ENCODE data around the gene SH2D1A.

The SH2D1A gene

DNA sequence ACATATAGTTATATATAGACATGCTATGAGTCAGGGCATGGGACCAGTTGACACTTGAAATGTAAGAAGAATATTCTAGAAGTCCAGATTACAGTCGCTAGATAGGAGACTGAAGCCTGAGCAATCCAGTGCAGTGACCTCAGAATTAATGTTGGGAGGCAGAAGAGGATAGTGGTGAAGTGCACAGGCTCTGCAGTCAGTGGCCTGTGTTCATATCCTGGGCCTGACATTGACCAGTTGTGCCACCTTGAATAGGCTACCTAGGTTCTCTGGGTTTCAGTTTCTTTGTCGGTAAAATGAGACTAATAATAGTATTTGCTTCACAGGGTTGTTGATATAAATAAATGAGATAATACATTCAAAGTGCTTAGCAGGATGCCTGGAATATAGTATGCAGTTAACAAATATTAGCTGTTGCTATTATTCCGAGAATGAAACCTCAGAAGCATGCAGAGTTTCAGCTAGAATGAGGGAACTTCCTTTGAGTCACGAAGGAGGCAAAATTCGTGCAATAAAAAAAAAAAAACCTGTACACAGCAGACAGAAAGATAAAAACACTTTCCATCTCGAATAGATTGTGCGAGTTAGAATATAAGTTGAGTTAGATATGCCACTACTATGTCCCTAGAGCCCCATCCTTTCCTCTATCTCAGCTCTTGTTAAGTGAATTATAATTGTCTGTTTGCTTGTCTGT, 4.0 kb upstream of the SH2D1A start:
- no peak overlapping the region for H3K4me3 Mint-ChIP-seq
- no peaks in the 10 kb centered on the region for H3K9me3 Mint-ChIP-seq
- no peaks in the 10 kb centered on the region for H3K27me3 Mint-ChIP-seq
- H3K4me1 Mint-ChIP-seq: peaks cover 0 to 2% of the 10 kb centered on the region in 2 donors
- no peak for ATAC-seq (replicated peaks)
- no peaks in the 10 kb centered on the region for H3K36me3 Mint-ChIP-seq
- DNase-seq: no peak
- no peak overlapping the region for H3K27ac Mint-ChIP-seq

DNA sequence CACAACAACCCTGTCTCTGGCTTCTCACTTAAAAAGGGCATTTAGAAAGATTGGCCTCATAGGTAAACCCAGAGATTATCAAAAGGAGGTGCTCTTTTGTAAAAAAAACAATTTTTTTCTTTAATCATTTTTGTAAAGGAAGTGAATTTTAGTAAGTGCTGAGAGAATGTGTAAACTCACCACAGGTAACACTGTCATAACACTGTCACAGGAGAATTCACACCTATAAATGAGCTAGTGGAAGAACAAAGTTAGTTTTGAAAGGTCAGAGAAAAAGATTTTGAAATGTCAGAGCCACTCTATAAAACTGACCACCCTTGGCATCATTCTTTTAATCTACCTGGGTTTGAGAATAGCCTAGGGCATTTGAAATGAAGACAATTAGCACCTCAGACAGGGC, 3.3 kb upstream of the SH2D1A start:
- peaks cover 0 to 2% of the 10 kb centered on the region in 2 donors for H3K4me1 Mint-ChIP-seq

DNA sequence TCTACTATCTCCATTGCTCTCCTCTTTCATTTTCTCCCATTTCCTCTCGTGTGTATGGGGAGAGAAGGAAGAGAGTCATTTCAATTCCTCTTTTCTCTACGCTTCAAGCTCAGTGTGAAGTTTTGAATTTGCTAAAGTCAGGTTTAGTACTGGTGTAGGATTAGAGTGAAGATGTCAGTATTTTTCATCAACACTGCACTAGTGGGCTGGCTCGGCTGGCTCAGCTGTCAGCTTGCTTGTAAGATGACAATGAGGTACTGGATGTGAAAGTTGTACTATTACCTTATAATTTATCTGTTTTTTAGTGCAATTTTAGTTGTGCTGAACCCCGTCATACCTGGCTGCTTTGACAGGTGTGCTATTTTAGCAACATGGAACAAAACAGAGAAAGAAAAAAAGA, 2.1 kb upstream of the SH2D1A start:
- no peak overlapping the region for H3K4me3 Mint-ChIP-seq
- H3K4me1 Mint-ChIP-seq: peaks cover 0 to 2% of the 10 kb centered on the region in 2 donors
- peaks cover 0 to 5% of the 10 kb centered on the region in 2 donors for H3K27me3 Mint-ChIP-seq
- no peak for ATAC-seq (replicated peaks)
- H3K9me3 Mint-ChIP-seq: no peaks in the 10 kb centered on the region
- no peaks in the 10 kb centered on the region for H3K36me3 Mint-ChIP-seq
- H3K27ac Mint-ChIP-seq: no peak overlapping the region
- no peak for DNase-seq

More for the DNA sequence above, 3.3 kb upstream of the SH2D1A start:
- H3K27ac Mint-ChIP-seq: no peak overlapping the region
- no peak overlapping the region for H3K4me3 Mint-ChIP-seq
- no peaks in the 10 kb centered on the region for H3K27me3 Mint-ChIP-seq
- ATAC-seq (replicated peaks) (no peak), DNase-seq (no peak)
- no peaks in the 10 kb centered on the region for H3K36me3 Mint-ChIP-seq
- H3K9me3 Mint-ChIP-seq: no peaks in the 10 kb centered on the region

DNA sequence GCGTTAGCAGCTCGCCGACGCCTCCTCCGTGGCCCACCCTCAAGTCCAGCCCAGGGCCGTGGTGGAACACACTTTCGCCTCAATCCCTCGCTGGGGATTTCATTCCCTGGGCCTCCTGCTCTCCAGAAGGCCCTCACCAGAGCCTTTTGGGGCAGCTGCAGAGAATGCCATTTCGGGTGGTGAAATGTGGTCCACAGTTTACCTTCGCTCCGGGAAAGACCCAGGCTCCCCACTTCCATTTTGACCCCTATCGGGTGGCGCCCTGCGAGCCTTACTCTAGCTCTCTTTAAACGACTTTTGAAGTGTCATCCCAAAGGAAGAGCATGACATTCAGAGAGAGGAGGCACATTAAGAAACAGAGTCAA, 496 bp downstream of the SH2D1A start:
- Mint-ChIP-seq H3K9me3 (no peaks in the 10 kb centered on the region), H3K27ac (no peak overlapping the region), H3K4me1 (peaks cover 0 to 2% of the 10 kb centered on the region in 2 donors), H3K27me3 (peaks cover 0 to 5% of the 10 kb centered on the region in 2 donors), H3K4me3 (no peak overlapping the region), H3K36me3 (no peaks in the 10 kb centered on the region)
- DNase-seq: no peak
- no peak for ATAC-seq (replicated peaks)

DNA sequence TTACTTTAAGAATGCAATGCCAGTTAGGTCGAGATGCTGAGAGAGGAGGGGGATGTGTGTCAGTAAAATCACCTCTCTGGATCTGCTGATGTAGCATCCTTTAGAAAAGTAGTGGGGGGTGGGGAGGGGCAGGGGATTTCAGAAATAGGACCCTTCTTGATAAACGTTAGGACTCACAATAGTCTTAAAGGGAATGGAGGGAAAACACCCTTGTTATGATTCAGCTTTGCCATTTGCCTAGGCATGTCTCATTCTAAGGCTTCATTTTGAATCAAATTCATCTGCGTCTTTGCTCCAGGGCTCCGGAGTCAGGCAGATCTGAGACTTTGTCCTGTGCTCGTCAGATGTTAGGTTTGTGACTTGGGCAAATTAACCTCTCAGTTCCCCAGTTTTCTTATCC, 879 bp downstream of the SH2D1A start:
- Mint-ChIP-seq H3K36me3 (no peaks in the 10 kb centered on the region), H3K9me3 (no peaks in the 10 kb centered on the region), H3K4me3 (no peak overlapping the region), H3K27me3 (peaks cover 0 to 5% of the 10 kb centered on the region in 2 donors), H3K27ac (no peak overlapping the region), H3K4me1 (peaks cover 0 to 2% of the 10 kb centered on the region in 2 donors)
- DNase-seq: no peak
- no peak for ATAC-seq (replicated peaks)

DNA sequence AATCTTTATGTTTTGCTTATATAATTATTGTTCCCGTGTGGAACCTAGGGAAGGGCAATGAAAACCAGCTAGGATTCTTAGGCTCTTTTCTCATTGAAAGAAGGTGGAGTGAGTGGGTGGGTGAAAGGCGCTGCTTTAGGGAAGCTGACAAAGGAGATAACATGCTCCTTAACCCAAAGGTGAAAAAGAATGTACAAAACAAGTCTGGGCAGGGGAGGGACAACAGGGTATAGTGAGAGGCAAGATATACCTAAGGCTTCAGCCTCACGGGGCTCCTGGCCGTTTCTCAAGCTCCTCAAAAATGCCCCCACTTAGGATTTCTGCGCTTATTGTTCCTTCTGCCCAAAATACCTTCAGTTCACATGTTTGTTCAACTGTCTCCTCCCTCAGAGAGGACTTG, 1.8 kb downstream of the SH2D1A start:
- ATAC-seq (replicated peaks) (no peak), DNase-seq (no peak)
- Mint-ChIP-seq H3K27ac (no peak overlapping the region), H3K27me3 (peaks cover 0 to 5% of the 10 kb centered on the region in 2 donors), H3K36me3 (no peaks in the 10 kb centered on the region), H3K4me1 (peaks cover 0 to 2% of the 10 kb centered on the region in 2 donors), H3K4me3 (no peak overlapping the region), H3K9me3 (no peaks in the 10 kb centered on the region)

DNA sequence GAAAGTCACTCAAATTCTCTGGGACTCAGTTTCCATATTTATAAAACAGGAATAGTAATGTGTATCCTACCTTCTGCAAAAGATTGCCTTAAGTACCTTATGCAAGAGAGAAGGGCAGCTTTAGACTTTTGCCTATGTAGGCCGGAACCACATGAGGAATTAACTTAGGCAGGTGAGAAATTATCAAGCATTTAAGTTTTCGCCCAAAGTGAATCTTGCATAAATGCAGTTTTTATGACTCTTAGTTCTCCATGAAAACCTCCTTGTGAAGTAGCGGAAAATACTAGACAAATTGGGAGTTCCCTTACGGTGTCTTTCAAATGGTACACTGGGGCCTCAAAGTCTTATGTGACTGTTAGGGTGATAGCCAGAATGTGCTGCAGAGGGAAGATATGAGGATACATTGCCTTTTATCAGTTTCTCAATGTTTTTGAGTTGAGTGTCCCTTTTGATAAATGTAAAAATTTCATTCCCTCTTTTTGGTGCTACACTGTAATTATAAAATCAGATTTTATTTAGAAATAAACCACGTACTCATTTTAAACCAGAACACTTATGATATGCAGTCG, 2.6 kb downstream of the SH2D1A start:
- Mint-ChIP-seq H3K27me3 (peaks cover 0 to 5% of the 10 kb centered on the region in 2 donors), H3K4me1 (peaks cover 0 to 2% of the 10 kb centered on the region in 2 donors), H3K36me3 (no peaks in the 10 kb centered on the region), H3K27ac (no peak overlapping the region), H3K9me3 (no peaks in the 10 kb centered on the region), H3K4me3 (no peak overlapping the region)
- ATAC-seq (replicated peaks) (no peak), DNase-seq (no peak)

DNA sequence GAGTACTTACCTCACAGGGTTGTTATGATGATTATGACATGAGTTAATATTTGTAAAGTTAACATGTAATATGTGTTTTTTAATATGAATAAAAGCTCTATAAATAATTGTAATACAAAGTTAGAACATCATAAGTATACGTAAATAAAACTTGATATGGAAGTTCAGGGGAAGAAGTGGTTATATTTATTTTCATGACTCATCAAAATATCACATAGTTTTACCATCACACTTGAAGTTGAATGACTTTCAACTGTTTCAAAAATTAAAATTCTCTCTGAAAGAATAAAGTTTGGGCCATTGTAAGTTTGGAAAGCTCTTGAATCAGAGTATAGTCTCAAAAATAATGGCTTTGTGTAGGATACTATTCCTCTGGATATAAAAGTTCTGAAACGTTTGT, 8.3 kb downstream of the SH2D1A start:
- no peaks in the 10 kb centered on the region for H3K36me3 Mint-ChIP-seq
- ATAC-seq (replicated peaks) (no peak), DNase-seq (no peak)
- H3K9me3 Mint-ChIP-seq: no peaks in the 10 kb centered on the region
- no peak overlapping the region for H3K4me3 Mint-ChIP-seq
- no peak overlapping the region for H3K27ac Mint-ChIP-seq
- no peaks in the 10 kb centered on the region for H3K4me1 Mint-ChIP-seq
- no peaks in the 10 kb centered on the region for H3K27me3 Mint-ChIP-seq

DNA sequence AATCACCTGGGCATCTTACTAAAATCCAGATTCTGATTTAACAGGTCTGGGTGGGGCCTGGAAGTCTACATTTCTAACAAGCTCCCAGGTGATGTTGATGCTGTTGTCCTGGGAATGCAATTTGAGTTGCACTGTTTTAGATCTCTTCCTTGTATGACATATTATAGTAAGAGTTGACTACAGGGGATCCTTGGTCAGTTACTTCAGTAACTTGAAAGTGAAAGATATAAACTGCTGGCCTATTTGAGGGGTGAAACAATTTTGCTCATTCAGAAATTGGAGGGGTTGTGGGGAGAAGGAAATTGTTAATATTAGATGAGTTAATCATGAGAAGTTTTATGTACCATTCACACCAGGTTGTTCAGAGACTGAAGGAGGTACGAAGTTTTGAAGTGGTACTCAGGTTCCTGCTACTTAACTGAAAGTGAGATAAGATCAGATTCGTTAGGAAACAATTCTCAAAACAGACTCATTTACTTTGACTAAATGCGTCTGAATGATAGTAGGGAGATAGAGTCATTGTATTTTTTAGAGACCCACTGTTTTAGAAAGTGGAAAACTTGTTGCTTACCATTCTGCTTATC, 12.5 kb downstream of the SH2D1A start:
- no peak overlapping the region for H3K4me3 Mint-ChIP-seq
- DNase-seq (no peak), ATAC-seq (replicated peaks) (no peak)
- no peaks in the 10 kb centered on the region for H3K9me3 Mint-ChIP-seq
- no peaks in the 10 kb centered on the region for H3K27me3 Mint-ChIP-seq
- no peak overlapping the region for H3K27ac Mint-ChIP-seq
- no peaks in the 10 kb centered on the region for H3K36me3 Mint-ChIP-seq
- H3K4me1 Mint-ChIP-seq: no peaks in the 10 kb centered on the region

DNA sequence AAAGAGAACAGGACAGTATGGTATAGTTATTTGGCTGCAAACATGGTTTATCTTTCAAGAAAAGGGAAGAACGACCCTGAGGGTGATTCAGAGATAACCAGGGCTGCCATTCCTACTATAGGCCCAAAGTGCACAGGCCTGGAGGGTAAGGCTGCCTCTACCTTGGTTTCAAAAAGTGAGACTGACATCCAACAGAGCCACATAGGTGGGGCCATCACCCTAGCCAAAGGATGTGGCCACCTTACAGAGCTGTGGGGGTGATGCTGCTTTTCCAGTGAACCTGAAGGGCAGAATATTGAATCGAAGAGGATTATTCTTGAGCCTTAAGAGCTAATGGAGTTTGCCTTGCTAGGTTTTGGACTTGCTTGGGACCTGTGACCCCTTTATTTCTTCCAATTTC, 15.7 kb downstream of the SH2D1A start:
- DNase-seq: no peak
- Mint-ChIP-seq H3K4me1 (no peaks in the 10 kb centered on the region), H3K27ac (no peak overlapping the region), H3K36me3 (no peaks in the 10 kb centered on the region), H3K9me3 (no peaks in the 10 kb centered on the region), H3K4me3 (no peak overlapping the region), H3K27me3 (no peaks in the 10 kb centered on the region)
- no peak for ATAC-seq (replicated peaks)

DNA sequence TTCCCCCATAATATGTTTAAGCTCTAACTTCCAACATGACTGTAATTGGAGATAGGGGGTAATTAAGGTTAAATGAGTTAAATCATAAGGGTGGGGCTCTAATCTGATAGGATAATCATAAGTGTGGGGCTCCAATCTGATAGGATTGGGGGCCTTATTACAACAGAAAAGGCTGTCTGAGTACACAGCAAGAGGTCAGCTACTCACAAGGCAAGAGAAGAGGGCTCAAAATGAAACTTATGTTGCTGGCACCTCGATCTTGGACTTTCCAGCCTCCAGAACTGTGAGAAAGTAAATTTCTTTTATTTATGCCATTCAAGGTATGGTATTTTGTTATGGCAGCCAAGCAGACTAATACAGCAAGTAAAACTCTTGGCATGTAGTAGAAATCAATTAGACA, 16.4 kb downstream of the SH2D1A start:
- no peak for DNase-seq
- Mint-ChIP-seq H3K27ac (no peak overlapping the region), H3K36me3 (no peaks in the 10 kb centered on the region), H3K4me3 (no peak overlapping the region), H3K4me1 (no peaks in the 10 kb centered on the region), H3K27me3 (no peaks in the 10 kb centered on the region), H3K9me3 (no peaks in the 10 kb centered on the region)
- no peak for ATAC-seq (replicated peaks)

DNA sequence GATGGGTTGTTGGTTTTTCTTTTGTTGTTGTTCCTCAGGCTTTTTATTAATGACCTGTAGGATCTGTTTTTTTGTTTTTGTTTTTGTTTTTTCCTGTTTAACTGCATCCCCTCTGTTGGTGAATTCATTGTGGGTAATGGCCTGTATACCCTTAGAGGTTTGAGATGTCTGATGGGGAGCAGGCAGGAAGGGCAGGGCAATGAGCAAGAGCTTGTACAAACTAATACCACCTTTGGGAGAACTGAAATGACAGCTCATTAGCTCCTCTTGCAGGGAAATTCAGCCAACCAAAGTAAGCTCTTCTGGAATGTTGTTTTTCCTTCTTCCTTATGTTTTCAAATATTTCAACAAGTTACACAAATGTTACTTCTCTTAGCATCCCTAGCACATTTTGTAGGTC, 23.4 kb downstream of the SH2D1A start:
- Mint-ChIP-seq H3K4me3 (no peak overlapping the region), H3K9me3 (no peaks in the 10 kb centered on the region), H3K27ac (no peak overlapping the region), H3K36me3 (no peaks in the 10 kb centered on the region), H3K4me1 (no peaks in the 10 kb centered on the region), H3K27me3 (no peaks in the 10 kb centered on the region)
- DNase-seq (no peak), ATAC-seq (replicated peaks) (no peak)

DNA sequence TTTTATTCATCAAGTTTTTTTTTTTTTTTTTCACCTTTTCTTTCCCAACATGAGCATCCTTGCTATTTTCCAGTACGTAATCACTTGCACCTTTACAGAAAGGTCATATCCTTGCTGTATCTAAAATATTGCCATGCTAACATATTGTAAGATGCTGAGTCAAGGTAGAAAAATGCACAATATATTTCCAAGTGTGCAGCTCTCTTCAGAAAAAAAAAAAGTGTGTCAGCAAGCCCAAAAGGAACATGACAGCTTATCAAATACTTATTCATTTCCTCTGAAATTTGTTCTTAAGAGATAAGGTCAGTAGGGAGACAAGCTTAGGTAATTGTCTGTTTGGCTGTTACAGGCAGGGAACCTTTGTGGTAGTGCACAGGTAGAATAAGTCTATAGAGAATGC, 27.0 kb downstream of the SH2D1A start:
- DNase-seq (no peak), ATAC-seq (replicated peaks) (no peak)
- H3K9me3 Mint-ChIP-seq: no peaks in the 10 kb centered on the region
- no peaks in the 10 kb centered on the region for H3K36me3 Mint-ChIP-seq
- H3K27ac Mint-ChIP-seq: no peak overlapping the region
- no peaks in the 10 kb centered on the region for H3K4me1 Mint-ChIP-seq
- no peak overlapping the region for H3K4me3 Mint-ChIP-seq
- H3K27me3 Mint-ChIP-seq: no peaks in the 10 kb centered on the region

DNA sequence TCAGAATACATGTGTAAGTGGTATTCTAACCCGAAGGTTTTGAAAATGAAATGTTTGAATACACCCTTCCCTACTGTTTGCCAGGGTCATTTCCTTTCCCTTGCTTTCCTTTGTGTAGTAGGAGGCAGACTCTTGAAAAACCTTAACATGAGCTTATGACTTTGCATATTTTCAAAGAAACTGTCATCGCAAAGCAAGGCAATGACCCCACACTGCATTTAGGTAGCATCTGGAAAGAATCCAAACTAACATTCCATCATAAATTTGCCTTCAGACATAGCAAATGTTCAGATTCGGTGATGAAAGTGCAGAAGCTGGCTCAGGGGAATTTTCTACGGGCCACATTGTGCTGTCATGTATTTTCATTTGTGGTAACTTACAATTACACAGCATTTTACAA, 32.3 kb downstream of the SH2D1A start:
- H3K27me3 Mint-ChIP-seq: peaks cover 0 to 4% of the 10 kb centered on the region in 2 donors
- ATAC-seq (replicated peaks) (no peak), DNase-seq (no peak)
- no peak overlapping the region for H3K4me3 Mint-ChIP-seq
- H3K4me1 Mint-ChIP-seq: no peaks in the 10 kb centered on the region
- H3K9me3 Mint-ChIP-seq: no peaks in the 10 kb centered on the region
- H3K36me3 Mint-ChIP-seq: no peaks in the 10 kb centered on the region
- no peak overlapping the region for H3K27ac Mint-ChIP-seq

DNA sequence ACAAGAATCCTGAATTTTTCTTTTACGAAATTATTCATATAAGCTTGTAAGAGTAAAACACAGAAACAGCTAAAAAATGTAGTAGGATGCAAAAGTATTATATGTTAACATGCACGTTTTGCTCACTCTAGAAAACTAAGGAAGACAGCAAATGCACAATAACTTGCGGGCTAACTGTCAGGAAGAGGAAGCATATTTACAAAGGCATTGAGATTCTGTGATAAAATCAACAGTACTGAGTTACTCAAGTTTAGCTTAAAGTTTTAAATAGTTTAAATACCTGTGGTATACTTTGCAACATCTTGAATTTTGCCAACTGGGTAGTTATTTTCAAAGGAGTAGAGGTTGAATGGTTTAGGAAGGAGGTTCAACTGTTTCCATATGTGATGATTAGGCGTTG, 37.0 kb downstream of the SH2D1A start:
- DNase-seq (no peak), ATAC-seq (replicated peaks) (no peak)
- H3K9me3 Mint-ChIP-seq: no peaks in the 10 kb centered on the region
- H3K4me1 Mint-ChIP-seq: no peaks in the 10 kb centered on the region
- H3K27ac Mint-ChIP-seq: no peak overlapping the region
- peaks cover 0 to 4% of the 10 kb centered on the region in 2 donors for H3K27me3 Mint-ChIP-seq
- no peaks in the 10 kb centered on the region for H3K36me3 Mint-ChIP-seq
- no peak overlapping the region for H3K4me3 Mint-ChIP-seq

Measured in stimulated activated naive B cell treated with anti-CD40 and anti-IgM and Interleukin-4, amounts not matched to agents 10 μg/mL and 1 μg/mL and 100 μg/mL, for 72 hours (primary cell).